Forelimb muscle (tissue), 1 donor: Measurements from ENCODE around the gene UBQLN1. TPM values are rescaled to one million over a fixed set of nuclear protein-coding genes. Genes with fewer than 3 reads are reported as not detected.

Experiments
- DNase-seq: peaks from one replicate; pipeline ENCODE4 v3.0.0-alpha.2; 2013; ENCODE audit warnings: low read depth
- polyA plus RNA-seq: library from polyadenylated mRNA; unstranded; fragments of 120-200 nt; gene quantifications from one replicate; pipeline ENCODE4 v1.2.1, GENCODE V29; 2013; ENCODE audit not compliant: insufficient read length

Gene UBQLN1
- polyA plus RNA-seq, 1 donor: 63.5 TPM

- DNase-seq: no peak
These were observed 16.3 kb downstream of the UBQLN1 start for GRCh38 chr9:83691492-83691891.

GRCh38 chr9:83688921-83689320 lies 18.8 kb downstream of the UBQLN1 start:
- DNase-seq: no peak

GRCh38 chr9:83681490-83681889 lies 26.3 kb downstream of the UBQLN1 start:
- no peak for DNase-seq

GRCh38 chr9:83680233-83680632 lies 27.5 kb downstream of the UBQLN1 start:
- no peak for DNase-seq

- no peak for DNase-seq
These were observed 30.2 kb downstream of the UBQLN1 start for GRCh38 chr9:83677596-83677995.

GRCh38 chr9:83675466-83675865 lies 32.3 kb downstream of the UBQLN1 start:
- DNase-seq: no peak

GRCh38 chr9:83671451-83671850 lies 36.3 kb downstream of the UBQLN1 start:
- DNase-seq: no peak

GRCh38 chr9:83670381-83670780 lies 37.4 kb downstream of the UBQLN1 start:
- no peak for DNase-seq

- DNase-seq: no peak
These were observed 38.7 kb downstream of the UBQLN1 start for GRCh38 chr9:83669067-83669466.

GRCh38 chr9:83665580-83666200 lies 42.1 kb downstream of the UBQLN1 start:
- no peak for DNase-seq

GRCh38 chr9:83662933-83663332 lies 44.8 kb downstream of the UBQLN1 start:
- DNase-seq: no peak

- no peak for DNase-seq
These were observed 50.8 kb downstream of the UBQLN1 start for GRCh38 chr9:83656952-83657351.

- DNase-seq: no peak
These were observed 51.6 kb downstream of the UBQLN1 start for GRCh38 chr9:83656032-83656680.

- no peak for DNase-seq
These were observed 52.3 kb downstream of the UBQLN1 start for GRCh38 chr9:83655433-83655832.

- no peak for DNase-seq
These were observed 55.3 kb downstream of the UBQLN1 start for GRCh38 chr9:83652433-83652832.

- no peak for DNase-seq
These were observed 56.2 kb downstream of the UBQLN1 start for GRCh38 chr9:83651558-83651957.

- no peak for DNase-seq
These were observed 58.2 kb downstream of the UBQLN1 start for GRCh38 chr9:83649515-83649914.

- DNase-seq: no peak
These were observed 58.7 kb downstream of the UBQLN1 start for GRCh38 chr9:83649080-83649479.

- no peak for DNase-seq
These were observed 61.1 kb downstream of the UBQLN1 start for GRCh38 chr9:83646500-83647239.

GRCh38 chr9:83642793-83643192 lies 65.0 kb downstream of the UBQLN1 start:
- DNase-seq: no peak

- no peak for DNase-seq
These were observed 68.5 kb downstream of the UBQLN1 start for GRCh38 chr9:83639266-83639665.

GRCh38 chr9:83637389-83637788 lies 70.4 kb downstream of the UBQLN1 start:
- no peak for DNase-seq

GRCh38 chr9:83636813-83637212 lies 70.9 kb downstream of the UBQLN1 start:
- no peak for DNase-seq
